Naive thymus-derived CD4-positive, alpha-beta T cell (primary cell): ENCODE measurements around the gene GOLGA3. TPM values are rescaled to one million over a fixed set of nuclear protein-coding genes. Genes with fewer than 3 reads are reported as not detected.

ENCODE experiments used
- ATAC-seq: fragments of 150-1000 bp; cut with Tn5 transposase; 2 replicates; pipeline ENCODE4 v1.10.0; 2021; ENCODE audit warnings: mild to moderate bottlenecking, moderate library complexity
- CTCF ChIA-PET: fragments of 350-600 bp; sonication (Branson Sonifier 250); formaldehyde crosslinking; loops from one replicate; lab custom pipeline; 2021; ENCODE audit warnings: antibody characterized with exemption; lab: Charles Lee
- POLR2A ChIA-PET: fragments of 350-600 bp; sonication (Branson Sonifier 250); formaldehyde crosslinking; loops from one replicate; lab custom pipeline; 2021; ENCODE audit warnings: antibody characterized with exemption, inconsistent platforms; lab: Charles Lee
- DNase-seq, 9 donors: peaks; one replicate each; pipeline versions ENCODE4 v3.0.0 to v3.0.0-alpha.2; 2020 to 2022; ENCODE audit warnings: mixed read lengths in 1 of 9
- H3K27ac ChIP-seq: one replicate; pipeline ENCODE4 v1.7.0; 2013; ENCODE audit warnings: mild to moderate bottlenecking, low read depth, low read length, moderate library complexity
- H3K27me3 ChIP-seq, 2 donors: one replicate each; pipeline ENCODE4 v1.7.0; 2013; ENCODE audit warnings: low read length in 2 of 2, mild to moderate bottlenecking in 2 of 2, moderate library complexity in 2 of 2; ENCODE audit not compliant: control insufficient read depth in 2 of 2, insufficient read depth in 2 of 2
- H3K36me3 ChIP-seq, 3 experiments: 1 replicate in 2 of 3; 2 replicates in 1 of 3; pipeline ENCODE4 v1.7.0; 2013; ENCODE audit warnings: low read length in 3 of 3, mild to moderate bottlenecking in 3 of 3, moderate library complexity in 1 of 3; ENCODE audit not compliant: insufficient read depth in 3 of 3, control insufficient read depth in 2 of 3
- H3K4me1 ChIP-seq, 2 donors: one replicate each; pipeline ENCODE4 v1.7.0; 2013; ENCODE audit warnings: low read length in 2 of 2, mild to moderate bottlenecking in 2 of 2, moderate library complexity in 1 of 2; ENCODE audit not compliant: control insufficient read depth in 2 of 2, insufficient read depth in 2 of 2
- H3K4me3 ChIP-seq: 2 replicates; pipeline ENCODE4 v1.7.0; 2013; ENCODE audit warnings: mild to moderate bottlenecking, low read length
- H3K9me3 ChIP-seq, 3 experiments: 1 replicate in 2 of 3; 2 replicates in 1 of 3; pipeline ENCODE4 v1.7.0; 2013; ENCODE audit warnings: low read length in 3 of 3; ENCODE audit not compliant: control insufficient read depth in 2 of 3
- H3K27ac Mint-ChIP-seq, 9 donors: one replicate each; pipeline ENCODE4 v1.8.0; 2020 to 2022; ENCODE audit warnings: mixed read lengths in 9 of 9, mild to moderate bottlenecking in 8 of 9, moderate library complexity in 5 of 9, inconsistent platforms in 2 of 9
- H3K27me3 Mint-ChIP-seq, 5 donors: one replicate each; pipeline ENCODE4 v1.8.0; 2021 to 2022; ENCODE audit warnings: mixed read lengths in 5 of 5, mild to moderate bottlenecking in 1 of 5
- H3K36me3 Mint-ChIP-seq, 5 donors: one replicate each; pipeline ENCODE4 v1.8.0; 2020 to 2022; ENCODE audit warnings: mixed read lengths in 5 of 5, mild to moderate bottlenecking in 3 of 5, inconsistent platforms in 1 of 5
- H3K4me1 Mint-ChIP-seq, 7 donors: one replicate each; pipeline ENCODE4 v1.8.0; 2020 to 2022; ENCODE audit warnings: mixed read lengths in 7 of 7, mild to moderate bottlenecking in 3 of 7, inconsistent platforms in 1 of 7
- H3K4me3 Mint-ChIP-seq, 10 donors: one replicate each; pipeline ENCODE4 v1.8.0; 2020 to 2022; ENCODE audit warnings: mild to moderate bottlenecking in 10 of 10, mixed read lengths in 10 of 10, moderate library complexity in 6 of 10, inconsistent platforms in 2 of 10
- H3K9me3 Mint-ChIP-seq, 11 donors: one replicate each; pipeline ENCODE4 v1.8.0; 2020 to 2022; ENCODE audit warnings: mixed read lengths in 11 of 11, mild to moderate bottlenecking in 4 of 11, inconsistent platforms in 1 of 11, moderate library complexity in 1 of 11
- intact Hi-C, 2 donors: fragments of 100-400 bp; cut with micrococcal nuclease; formaldehyde crosslinking; loops; one replicate each; pipeline ENCODE4 v1.15.1; 2023
- polyA plus RNA-seq, 2 donors: library from polyadenylated mRNA; unstranded; fragments of 300-500 nt; fragmentation: Illumina TruSeq; gene quantifications; one replicate each; pipeline ENCODE4 v1.2.3, GENCODE V29; 2021
- total RNA-seq, 6 experiments: library from RNA in 5 of 6; stranded (reverse) in 5 of 6; gene quantifications; 1 replicate in 5 of 6; 2 replicates in 1 of 6; pipeline ENCODE4 v1.2.3 and lab custom pipeline; 2021 to 2026

Gene GOLGA3
- total and polyA plus RNA-seq, 7 experiments from 2014 or later = 11.7 to 65.7 (median 52.1) TPM

- Mint-ChIP-seq H3K9me3 (no peaks in the 10 kb centered on the region), H3K36me3 (peaks cover 7 to 66% (median 23%) of the 10 kb centered on the region in 5 donors), H3K27me3 (no peaks in the 10 kb centered on the region), H3K4me3 (no peak overlapping the region), H3K27ac (no peak overlapping the region), H3K4me1 (no peaks in the 10 kb centered on the region)
- no peaks in the 10 kb centered on the region for H3K4me1 ChIP-seq
- H3K4me3 ChIP-seq = no peak overlapping the region
- CTCF ChIA-PET = no interaction called here
- DNase-seq = no peak
- no peak for ATAC-seq
- H3K9me3 ChIP-seq = no peaks in the 10 kb centered on the region
- intact Hi-C loops = loop anchor here in 1 of 2 donors (5.0 kb wide), 1 partner anchor 36 kb away; the partner anchor contains the start of genes POLE and PXMP2
- no peaks in the 10 kb centered on the region for H3K27me3 ChIP-seq
- H3K36me3 ChIP-seq = peaks cover 6 to 97% (median 35%) of the 10 kb centered on the region in 3 experiments
- H3K27ac ChIP-seq = no peak overlapping the region
- POLR2A ChIA-PET = no interaction called here
Measured at GRCh38 chr12:132723764-132724140, 104.9 kb downstream of the GOLGA3 start.

DNA sequence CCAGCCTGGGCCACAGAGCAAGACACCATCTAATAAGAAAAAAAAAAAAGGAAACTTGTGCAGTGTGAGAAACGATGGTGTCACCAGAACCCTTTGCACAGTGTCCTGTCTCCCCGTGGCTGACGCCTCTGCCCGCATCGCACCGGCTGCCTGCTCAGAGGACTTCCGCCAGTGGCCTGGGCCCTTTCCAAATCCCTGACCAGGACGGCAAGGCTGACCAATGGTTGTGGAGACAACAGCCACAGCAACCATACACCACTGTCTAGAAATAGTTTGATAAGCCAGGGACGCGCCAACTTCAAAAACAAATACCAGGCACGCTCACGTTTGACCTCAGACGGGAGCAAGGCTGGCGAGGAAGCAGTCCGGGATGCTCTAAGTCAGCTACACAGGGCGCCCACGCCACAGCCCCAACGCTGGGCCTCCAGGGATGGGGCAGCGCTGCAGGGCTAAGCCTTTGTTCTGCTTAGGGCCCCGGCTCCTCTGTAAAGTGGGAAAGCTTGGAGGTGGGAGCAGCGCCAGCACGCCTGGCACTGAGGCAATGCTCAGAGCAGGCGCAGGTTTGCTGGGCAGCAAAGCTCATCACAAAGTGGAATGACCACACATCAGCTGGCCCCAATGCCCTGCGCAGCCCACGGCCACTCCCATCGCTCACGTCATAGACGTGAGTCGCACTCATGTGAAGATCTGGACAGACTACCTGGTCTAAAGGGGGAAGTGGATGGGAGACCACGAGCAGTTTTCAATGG, 105.5 kb downstream of the GOLGA3 start:
- H3K36me3 ChIP-seq = peaks cover 6 to 94% (median 31%) of the 10 kb centered on the region in 3 experiments

GRCh38 chr12:132720606-132721345, 107.9 kb downstream of the GOLGA3 start:
- Mint-ChIP-seq H3K27me3 (no peaks in the 10 kb centered on the region), H3K4me3 (no peak overlapping the region), H3K9me3 (no peaks in the 10 kb centered on the region), H3K27ac (no peak overlapping the region), H3K36me3 (peaks cover 7 to 46% (median 9%) of the 10 kb centered on the region in 5 donors), H3K4me1 (no peaks in the 10 kb centered on the region)
- intact Hi-C loops = loop anchor here in 1 of 2 donors (5.0 kb wide), 1 partner anchor 33 kb away; the partner anchor contains the start of genes POLE and PXMP2
- Histone ChIP-seq H3K27me3 (no peaks in the 10 kb centered on the region), H3K4me3 (no peak overlapping the region), H3K27ac (no peak overlapping the region), H3K36me3 (peaks cover 6 to 93% (median 23%) of the 10 kb centered on the region in 3 experiments), H3K4me1 (no peaks in the 10 kb centered on the region), H3K9me3 (no peaks in the 10 kb centered on the region)
- ChIA-PET CTCF (no interaction called here), POLR2A (interaction anchor here (1.0 kb wide), 1 partner anchor 11 kb away, joined by 4 read pairs; no protein-coding TSS in a partner anchor)
- no peak for ATAC-seq
- DNase-seq = no peak

More for the DNA sequence above, 105.5 kb downstream of the GOLGA3 start:
- H3K4me3 Mint-ChIP-seq = no peak overlapping the region
- H3K9me3 Mint-ChIP-seq = no peaks in the 10 kb centered on the region
- ATAC-seq = no peak
- Histone ChIP-seq H3K27me3 (no peaks in the 10 kb centered on the region), H3K4me3 (no peak overlapping the region), H3K9me3 (no peaks in the 10 kb centered on the region), H3K27ac (no peak overlapping the region), H3K4me1 (no peaks in the 10 kb centered on the region)
- no peaks in the 10 kb centered on the region for H3K4me1 Mint-ChIP-seq
- DNase-seq = no peak
- POLR2A ChIA-PET = no interaction called here
- peak overlapping the region in 1 of 9 donors; percentile 5 for H3K27ac Mint-ChIP-seq
- H3K27me3 Mint-ChIP-seq = no peaks in the 10 kb centered on the region
- H3K36me3 Mint-ChIP-seq = peaks cover 7 to 63% (median 18%) of the 10 kb centered on the region in 5 donors
- intact Hi-C loops = loop anchor here in 1 of 2 donors (5.0 kb wide), 1 partner anchor 36 kb away; the partner anchor contains the start of genes POLE and PXMP2
- CTCF ChIA-PET = no interaction called here

GRCh38 chr12:132719954-132720324, 108.7 kb downstream of the GOLGA3 start:
- CTCF ChIA-PET = no interaction called here
- H3K27me3 Mint-ChIP-seq = no peaks in the 10 kb centered on the region
- intact Hi-C loops = loop anchor here in 1 of 2 donors (5.0 kb wide), 1 partner anchor 33 kb away; the partner anchor contains the start of genes POLE and PXMP2
- Histone ChIP-seq H3K27ac (no peak overlapping the region), H3K27me3 (no peaks in the 10 kb centered on the region), H3K9me3 (no peaks in the 10 kb centered on the region), H3K4me1 (no peaks in the 10 kb centered on the region), H3K36me3 (peaks cover 0 to 88% (median 14%) of the 10 kb centered on the region in 3 experiments), H3K4me3 (no peak overlapping the region)
- peaks cover 3 to 38% (median 8%) of the 10 kb centered on the region in 5 donors for H3K36me3 Mint-ChIP-seq
- ATAC-seq (no peak), DNase-seq (no peak)
- H3K27ac Mint-ChIP-seq = no peak overlapping the region
- H3K4me3 Mint-ChIP-seq = no peak overlapping the region
- H3K4me1 Mint-ChIP-seq = no peaks in the 10 kb centered on the region
- POLR2A ChIA-PET = no interaction called here
- no peaks in the 10 kb centered on the region for H3K9me3 Mint-ChIP-seq

DNA sequence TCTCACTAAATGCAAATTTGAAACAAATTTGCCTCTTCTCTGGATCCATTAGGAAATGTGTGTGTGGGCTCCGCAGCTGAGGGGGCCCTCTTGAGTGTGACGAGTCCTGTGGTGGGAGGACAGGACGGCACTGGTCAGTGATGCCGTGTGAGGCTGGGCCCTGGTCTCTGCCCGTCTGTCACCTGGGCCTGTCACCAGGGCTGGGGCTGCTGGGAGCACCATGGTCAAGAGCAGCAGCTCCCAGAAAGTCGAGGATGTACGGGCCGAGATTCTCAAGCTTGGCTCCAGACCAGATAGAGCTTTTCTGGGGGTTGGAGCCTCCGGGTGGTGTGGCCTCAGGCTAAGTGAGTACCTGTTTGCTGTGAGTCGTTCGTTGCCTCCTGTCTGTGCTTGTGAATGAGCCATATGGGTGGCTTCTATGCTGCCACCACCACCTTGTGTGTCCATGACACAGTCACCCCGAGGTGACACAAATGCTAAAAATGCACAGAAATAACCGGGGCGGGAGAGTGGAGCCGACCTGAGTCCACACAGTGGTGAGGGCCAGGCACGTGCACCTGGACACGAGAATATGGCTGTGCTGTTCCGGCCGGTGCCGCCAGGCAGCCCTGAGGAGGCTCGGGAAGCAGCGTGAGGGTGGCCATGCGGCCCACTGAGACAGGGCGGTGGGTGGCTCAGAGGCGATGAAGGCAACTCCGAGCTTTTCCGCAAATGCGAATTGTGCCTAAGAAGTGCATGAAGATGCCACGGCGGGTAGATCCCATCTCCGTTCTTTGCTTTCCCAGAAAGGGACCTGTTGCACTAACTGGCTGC, 109.3 kb downstream of the GOLGA3 start:
- DNase-seq (no peak), ATAC-seq (no peak)
- POLR2A ChIA-PET = no interaction called here
- intact Hi-C loops = no loop called here
- CTCF ChIA-PET = interaction anchor here (0.7 kb wide), 1 partner anchor 109 kb away, joined by 3 read pairs; the partner anchor contains the start of gene LRCOL1
- H3K36me3 ChIP-seq = peaks cover 0 to 88% (median 9%) of the 10 kb centered on the region in 3 experiments
- no peaks in the 10 kb centered on the region for H3K9me3 Mint-ChIP-seq
- peaks cover 3 to 41% (median 8%) of the 10 kb centered on the region in 5 donors for H3K36me3 Mint-ChIP-seq
- H3K27ac ChIP-seq = no peak overlapping the region
- peaks cover 0 to 4% (median 3%) of the 10 kb centered on the region in 7 donors for H3K4me1 Mint-ChIP-seq
- no peak overlapping the region for H3K4me3 ChIP-seq
- H3K4me1 ChIP-seq = no peaks in the 10 kb centered on the region
- peak overlapping the region in 2 of 9 donors; percentile 33 to 38 for H3K27ac Mint-ChIP-seq
- H3K27me3 Mint-ChIP-seq = no peaks in the 10 kb centered on the region
- H3K27me3 ChIP-seq = no peaks in the 10 kb centered on the region
- no peaks in the 10 kb centered on the region for H3K9me3 ChIP-seq
- H3K4me3 Mint-ChIP-seq = no peak overlapping the region
